BJ (cell line): ENCODE results near the gene MTHFD1L. TPM values are rescaled to one million over a fixed set of nuclear protein-coding genes. Genes with fewer than 3 reads are reported as not detected.

ENCODE experiments used
- CTCF ChIA-PET: fragments of 350-600 bp; formaldehyde crosslinking; extraction: SDS; loops from one replicate; lab custom pipeline; 2021; ENCODE audit warnings: antibody characterized with exemption, inconsistent platforms; lab: Yijun Ruan, JAX
- POLR2A ChIA-PET: fragments of 300-600 bp; sonication (Branson Sonifier 250); formaldehyde crosslinking; extraction: SDS; loops from one replicate; lab custom pipeline; 2021; ENCODE audit warnings: antibody characterized with exemption; lab: Charles Lee
- DNase-seq: peaks from one replicate; pipeline ENCODE4 v3.0.0-alpha.2; 2011; ENCODE audit warnings: low read depth
- H3K27me3 ChIP-seq: 2 replicates; pipeline ENCODE4 v1.6.0; 2011; ENCODE audit warnings: low read length; ENCODE audit not compliant: control insufficient read depth, insufficient read depth
- H3K36me3 ChIP-seq: 2 replicates; pipeline ENCODE4 v1.5.1; 2011; ENCODE audit warnings: low read length; ENCODE audit not compliant: control insufficient read depth, insufficient read depth
- H3K4me3 ChIP-seq: 2 replicates; pipeline ENCODE4 v1.5.1; 2011; ENCODE audit warnings: low read depth, mild to moderate bottlenecking, control low read depth, low read length
- polyA plus RNA-seq: library from polyadenylated mRNA; depleted of rRNA; stranded (reverse); fragments of >200 nt; gene quantifications from 2 replicates; pipeline ENCODE4 v1.2.3, GENCODE V29; 2011
- TF ChIP-seq, protein P1 (sequence below): IDR thresholded peaks from 2 replicates; pipeline ENCODE4 v1.5.1; 2011; ENCODE audit warnings: low read depth, mild to moderate bottlenecking, control low read depth, inconsistent platforms, low read length, moderate library complexity; ENCODE audit not compliant: insufficient read depth

The MTHFD1L gene
- polyA plus RNA-seq, 1 experiment = 58.9 TPM

DNA sequence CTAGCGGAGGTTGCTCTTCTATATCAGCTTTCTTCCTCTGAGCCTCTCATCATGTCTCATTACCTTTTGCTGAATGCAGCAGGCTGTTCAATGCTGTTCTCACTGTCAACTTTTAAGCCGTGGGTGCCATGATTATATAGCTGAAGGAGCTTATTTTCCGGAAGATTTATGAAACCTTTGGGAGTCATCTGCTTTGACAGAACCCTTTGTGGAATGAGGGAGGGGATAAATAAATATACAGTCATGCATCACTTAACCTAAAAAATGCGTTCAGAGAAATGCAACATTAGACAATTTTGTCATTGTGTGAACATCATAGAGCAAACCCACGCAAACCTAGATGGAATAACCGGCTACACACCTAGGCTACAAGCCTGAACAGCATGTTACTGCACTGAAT lies 272.0 kb downstream of the MTHFD1L start:
- Histone ChIP-seq H3K27me3 (no peaks in the 10 kb centered on the region; the same call in 1 of the 2 replicates), H3K36me3 (no peaks in the 10 kb centered on the region), H3K4me3 (no peak overlapping the region)
- ChIA-PET CTCF (no interaction called here), POLR2A (no interaction called here)
- no peak for DNase-seq
- TF ChIP-seq, protein P1, sequence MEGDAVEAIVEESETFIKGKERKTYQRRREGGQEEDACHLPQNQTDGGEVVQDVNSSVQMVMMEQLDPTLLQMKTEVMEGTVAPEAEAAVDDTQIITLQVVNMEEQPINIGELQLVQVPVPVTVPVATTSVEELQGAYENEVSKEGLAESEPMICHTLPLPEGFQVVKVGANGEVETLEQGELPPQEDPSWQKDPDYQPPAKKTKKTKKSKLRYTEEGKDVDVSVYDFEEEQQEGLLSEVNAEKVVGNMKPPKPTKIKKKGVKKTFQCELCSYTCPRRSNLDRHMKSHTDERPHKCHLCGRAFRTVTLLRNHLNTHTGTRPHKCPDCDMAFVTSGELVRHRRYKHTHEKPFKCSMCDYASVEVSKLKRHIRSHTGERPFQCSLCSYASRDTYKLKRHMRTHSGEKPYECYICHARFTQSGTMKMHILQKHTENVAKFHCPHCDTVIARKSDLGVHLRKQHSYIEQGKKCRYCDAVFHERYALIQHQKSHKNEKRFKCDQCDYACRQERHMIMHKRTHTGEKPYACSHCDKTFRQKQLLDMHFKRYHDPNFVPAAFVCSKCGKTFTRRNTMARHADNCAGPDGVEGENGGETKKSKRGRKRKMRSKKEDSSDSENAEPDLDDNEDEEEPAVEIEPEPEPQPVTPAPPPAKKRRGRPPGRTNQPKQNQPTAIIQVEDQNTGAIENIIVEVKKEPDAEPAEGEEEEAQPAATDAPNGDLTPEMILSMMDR = no peak

DNA sequence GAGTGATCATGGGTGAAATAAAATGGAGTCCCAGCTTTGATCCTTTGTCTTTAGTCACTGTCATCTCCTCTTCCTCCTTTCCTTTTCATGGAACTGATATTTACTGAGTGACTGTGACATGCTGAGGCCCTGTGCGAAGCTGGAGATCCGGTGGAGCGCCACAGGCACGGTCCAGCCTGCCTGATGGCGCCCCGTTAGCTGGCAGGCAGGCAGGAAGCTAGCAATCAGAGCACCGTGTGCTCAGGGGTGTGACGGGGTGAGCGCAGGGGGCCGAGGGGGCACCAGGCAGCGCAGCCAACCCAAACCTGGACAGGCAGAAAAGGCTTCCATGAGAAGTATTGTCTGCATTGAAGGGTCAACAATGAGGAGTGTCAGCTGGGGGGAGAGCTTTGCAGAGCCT lies 274.0 kb downstream of the MTHFD1L start:
- ChIA-PET POLR2A (no interaction called here), CTCF (interaction anchor here (0.7 kb wide), 2 partner anchors 10 to 126 kb away, joined by 3 read pairs; no protein-coding TSS in a partner anchor)
- no peaks in the 10 kb centered on the region for H3K36me3 ChIP-seq
- H3K4me3 ChIP-seq = no peak overlapping the region
- DNase-seq = no peak
- TF ChIP-seq, protein P1 = no peak
- H3K27me3 ChIP-seq = no peaks in the 10 kb centered on the region; the same call in 1 of the 2 replicates

DNA sequence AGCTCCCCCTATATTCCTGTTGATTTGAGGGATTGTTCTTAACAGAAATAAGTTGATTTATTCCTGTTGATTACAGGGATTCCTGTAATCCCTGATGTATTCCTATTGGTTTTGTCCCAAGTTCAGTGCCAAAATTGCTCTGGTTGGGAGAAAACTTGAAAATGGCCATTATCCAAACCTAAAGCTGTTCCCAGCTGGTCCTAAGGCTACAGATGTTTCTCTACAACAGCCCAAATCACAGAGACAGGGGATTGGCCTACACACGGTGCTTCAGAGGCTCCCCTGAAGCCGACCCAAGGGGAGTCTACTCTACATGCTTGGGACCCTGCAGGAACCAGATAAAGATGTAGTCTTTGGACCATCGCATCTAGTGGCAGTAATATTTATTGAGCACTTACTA lies 275.3 kb downstream of the MTHFD1L start:
- POLR2A ChIA-PET = no interaction called here
- DNase-seq = no peak
- CTCF ChIA-PET = no interaction called here
- TF ChIP-seq, protein P1 = no peak
- H3K27me3 ChIP-seq = no peaks in the 10 kb centered on the region; the same call in 1 of the 2 replicates
- no peak overlapping the region for H3K4me3 ChIP-seq
- no peaks in the 10 kb centered on the region for H3K36me3 ChIP-seq

GRCh38 chr6:151141685-151142084 lies 276.2 kb downstream of the MTHFD1L start:
- POLR2A ChIA-PET = no interaction called here

DNA sequence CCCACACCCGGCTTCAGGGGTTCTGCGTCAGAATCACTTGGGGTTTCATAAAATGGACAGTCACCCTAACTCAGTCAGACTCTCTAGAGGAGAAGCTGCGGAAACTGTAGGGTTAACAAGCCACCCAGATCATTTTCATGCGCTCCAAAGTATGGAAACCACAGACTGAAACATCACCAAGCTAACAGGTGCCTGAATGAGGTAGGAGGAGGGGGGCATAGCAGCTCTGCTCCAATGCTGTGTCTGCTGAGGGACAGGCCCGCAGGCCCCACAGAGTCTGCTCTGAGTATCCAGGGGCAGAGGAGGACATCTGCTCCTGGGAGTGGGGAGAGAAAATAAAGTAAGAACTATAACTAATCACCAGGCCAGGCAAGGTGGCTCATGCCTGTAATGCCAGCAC lies 277.2 kb downstream of the MTHFD1L start:
- H3K4me3 ChIP-seq = no peak overlapping the region
- ChIA-PET CTCF (no interaction called here), POLR2A (no interaction called here)
- H3K27me3 ChIP-seq = no peaks in the 10 kb centered on the region
- TF ChIP-seq, protein P1 = no peak
- no peaks in the 10 kb centered on the region for H3K36me3 ChIP-seq
- DNase-seq = no peak

More at GRCh38 chr6:151141685-151142084, 276.2 kb downstream of the MTHFD1L start:
- no peak for DNase-seq
- Histone ChIP-seq H3K27me3 (no peaks in the 10 kb centered on the region; the same call in 1 of the 2 replicates), H3K4me3 (no peak overlapping the region), H3K36me3 (no peaks in the 10 kb centered on the region)
- TF ChIP-seq, protein P1 = no peak
- CTCF ChIA-PET = interaction anchor here (1.1 kb wide), 1 partner anchor 70 kb away, joined by 3 read pairs; no protein-coding TSS in a partner anchor
